DOHH2 (cell line): ENCODE results near the gene PEF1.

Experiments
- CTCF ChIP-seq: fragments of 200-600 bp; sonication (generic); IDR thresholded peaks from one replicate; pipeline ENCODE4 v1.5.1; 2014; ENCODE audit warnings: antibody characterized with exemption, mild to moderate bottlenecking, low read depth, low read length; ENCODE audit not compliant: poor library complexity, severe bottlenecking
- EZH2phosphoT487 ChIP-seq: fragments of 200-600 bp; sonication (generic); IDR thresholded peaks from 2 replicates; pipeline ENCODE4 v1.6.1; 2017; ENCODE audit warnings: borderline replicate concordance, mild to moderate bottlenecking, antibody characterized with exemption, low read length, moderate library complexity, mixed read lengths

GRCh38 chr1:31691446-31691845, 46.8 kb upstream of the PEF1 start:
- TF ChIP-seq CTCF (no peak), EZH2phosphoT487 (no peak)
